Neural cell (in vitro differentiated cells): ENCODE data around the gene VAV3. TPM values are rescaled to one million over a fixed set of nuclear protein-coding genes. Genes with fewer than 3 reads are reported as not detected.

Experiments used
- H2AFZ ChIP-seq: fragments of 200-600, 300-800 bp; sonication (generic), shearing (Covaris generic); 2 replicates; pipeline ENCODE4 v1.6.0; 2014; ENCODE audit warnings: low read depth, mild to moderate bottlenecking, antibody characterized with exemption, low read length, moderate library complexity
- H3F3A ChIP-seq: fragments of 200-600 bp; shearing (Covaris generic); 2 replicates; pipeline ENCODE4 v1.6.1; 2016; ENCODE audit warnings: mild to moderate bottlenecking, moderate library complexity, mixed read lengths, antibody characterized with exemption, low read length; ENCODE audit not compliant: insufficient read depth, poor library complexity, severe bottlenecking
- H3K27ac ChIP-seq: fragments of 200-600, 300-800 bp; sonication (generic), shearing (Covaris generic); 2 replicates; pipeline ENCODE4 v1.5.1; 2014; ENCODE audit warnings: mild to moderate bottlenecking, low read length, moderate library complexity
- H3K27me3 ChIP-seq: fragments of 300-800, 200-600 bp; sonication (generic), shearing (Covaris generic); 2 replicates; pipeline ENCODE4 v1.6.0; 2014; ENCODE audit warnings: mild to moderate bottlenecking, low read depth, low read length, moderate library complexity; ENCODE audit not compliant: insufficient read depth
- H3K36me3 ChIP-seq: fragments of 300-800, 200-600 bp; sonication (generic), shearing (Covaris generic); 2 replicates; pipeline ENCODE4 v1.5.1; 2014; ENCODE audit warnings: mild to moderate bottlenecking, antibody characterized with exemption, low read length, moderate library complexity; ENCODE audit not compliant: insufficient read depth
- H3K4me2 ChIP-seq: fragments of 300-800, 200-600 bp; sonication (generic), shearing (Covaris generic); 2 replicates; pipeline ENCODE4 v1.6.0; 2014; ENCODE audit warnings: mild to moderate bottlenecking, low read length
- H3K4me3 ChIP-seq: fragments of 300-800, 200-600 bp; sonication (generic), shearing (Covaris generic); 2 replicates; pipeline ENCODE4 v1.5.1; 2014; ENCODE audit warnings: mild to moderate bottlenecking, low read length, moderate library complexity
- H3K79me2 ChIP-seq: fragments of 200-600 bp; shearing (Covaris generic); replicated peaks from 2 replicates; pipeline ENCODE4 v1.6.0; 2014; ENCODE audit warnings: mild to moderate bottlenecking, low read length, moderate library complexity; ENCODE audit not compliant: insufficient read depth
- H3K9ac ChIP-seq: fragments of 300-800, 200-600 bp; sonication (generic), shearing (Covaris generic); 2 replicates; pipeline ENCODE4 v1.6.1; 2016; ENCODE audit warnings: mild to moderate bottlenecking, low read length, mixed read lengths
- H3K9me2 ChIP-seq: fragments of 200-600 bp; shearing (Covaris generic); 2 replicates; pipeline ENCODE4 v1.6.1; 2016; ENCODE audit warnings: mild to moderate bottlenecking, low read length, mixed read lengths; ENCODE audit not compliant: insufficient read depth
- H3K9me3 ChIP-seq: fragments of 200-600, 300-800 bp; sonication (generic), shearing (Covaris generic); 2 replicates; pipeline ENCODE4 v1.6.1; 2016; ENCODE audit warnings: mild to moderate bottlenecking, mixed run types, low read length, moderate library complexity, mixed read lengths
- H4K20me1 ChIP-seq: fragments of 200-600 bp; shearing (Covaris generic); 2 replicates; pipeline ENCODE4 v1.6.1; 2016; ENCODE audit warnings: mild to moderate bottlenecking, mixed run types; ENCODE audit not compliant: insufficient read depth
- CTCF ChIP-seq: fragments of 450-650 bp; IDR thresholded peaks from 2 replicates; pipeline ENCODE4 v1.5.1; 2014; ENCODE audit warnings: antibody characterized with exemption, mild to moderate bottlenecking, moderate library complexity; ENCODE audit not compliant: poor library complexity, severe bottlenecking
- EP300 ChIP-seq: fragments of 450-650 bp; conservative IDR thresholded peaks from 2 replicates; pipeline ENCODE4 v1.6.1; 2014; ENCODE audit warnings: antibody characterized with exemption, mild to moderate bottlenecking, moderate library complexity; ENCODE audit not compliant: poor library complexity, severe bottlenecking
- EZH2 ChIP-seq: fragments of 200-600, 300-800 bp; shearing (Covaris generic), sonication (generic); IDR thresholded peaks from 2 replicates; pipeline ENCODE4 v1.6.1; 2014; ENCODE audit warnings: antibody characterized with exemption, low read length, borderline replicate concordance, mild to moderate bottlenecking; ENCODE audit not compliant: insufficient read depth, poor library complexity, severe bottlenecking
- MXI1 ChIP-seq: fragments of 450-650 bp; conservative IDR thresholded peaks from 2 replicates; pipeline ENCODE4 v1.6.1; 2014; ENCODE audit warnings: antibody characterized with exemption, mild to moderate bottlenecking; ENCODE audit not compliant: poor library complexity, severe bottlenecking
- POLR2AphosphoS5 ChIP-seq: IDR thresholded peaks from 2 replicates; pipeline ENCODE4 v1.6.1; 2012
- RAD21 ChIP-seq: fragments of 450-650 bp; conservative IDR thresholded peaks from 2 replicates; pipeline ENCODE4 v1.6.1; 2014; ENCODE audit warnings: antibody characterized with exemption, mild to moderate bottlenecking, moderate library complexity
- REST ChIP-seq: IDR thresholded peaks from 2 replicates; pipeline ENCODE4 v1.6.1; 2012; ENCODE audit warnings: borderline replicate concordance
- SMC3 ChIP-seq: fragments of 450-650 bp; conservative IDR thresholded peaks from 2 replicates; pipeline ENCODE4 v1.6.1; 2014; ENCODE audit warnings: antibody characterized with exemption, mild to moderate bottlenecking, moderate library complexity; ENCODE audit not compliant: poor library complexity
- TAF1 ChIP-seq: IDR thresholded peaks from 2 replicates; pipeline ENCODE4 v1.6.1; 2012; ENCODE audit warnings: low read depth
- polyA plus RNA-seq: library from polyadenylated mRNA; depleted of rRNA; stranded (reverse); fragments of >200 nt; gene quantifications from 2 replicates; pipeline ENCODE4 v1.2.3, GENCODE V29; 2014

Gene VAV3
- polyA plus RNA-seq, 1 donor from 2014 or later: 7.6 TPM

DNA sequence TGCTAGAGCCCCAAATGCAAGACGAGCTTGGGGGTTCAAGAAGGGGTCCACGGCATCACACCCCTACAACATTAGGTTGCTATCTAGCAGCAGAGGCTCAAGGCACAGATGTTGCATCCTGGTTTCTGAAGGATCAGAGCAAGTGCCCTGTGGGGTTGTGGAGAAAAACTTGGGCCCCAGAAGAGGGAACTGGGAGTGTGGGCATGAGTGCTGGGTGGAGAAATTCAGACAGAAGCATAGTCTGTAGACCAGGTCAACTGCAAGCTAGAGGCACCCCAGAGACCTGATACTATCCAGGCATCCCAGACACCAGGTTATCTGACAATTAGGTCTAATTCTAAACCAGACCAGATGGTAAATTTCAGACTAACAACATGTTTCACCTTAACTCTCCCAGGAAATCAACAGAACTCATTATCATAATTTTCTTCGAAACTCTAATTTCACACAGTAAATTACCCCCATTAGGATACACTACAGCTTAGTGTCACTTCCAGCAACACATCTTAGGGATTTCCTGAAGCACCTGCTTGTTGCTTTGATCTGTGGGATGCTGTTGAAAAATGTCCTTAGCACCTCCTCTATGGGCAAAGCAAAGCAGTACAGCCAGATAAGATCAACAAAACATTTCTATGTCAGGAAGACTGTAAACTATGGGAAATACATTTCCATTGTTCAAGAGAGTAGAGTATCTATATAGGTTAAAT is 179.3 kb downstream of the VAV3 start:
- Histone ChIP-seq H4K20me1 (no peaks in the 10 kb centered on the region), H3K27ac (no peak overlapping the region), H2AFZ (no peak overlapping the region), H3K9ac (no peak overlapping the region), H3F3A (no peaks in the 10 kb centered on the region), H3K4me3 (no peak overlapping the region), H3K36me3 (no peaks in the 10 kb centered on the region), H3K79me2 (no peaks in the 10 kb centered on the region), H3K9me2 (no peaks in the 10 kb centered on the region), H3K27me3 (no peaks in the 10 kb centered on the region), H3K9me3 (no peaks in the 10 kb centered on the region), H3K4me2 (no peak overlapping the region)
- TF ChIP-seq CTCF: no peak
- TF ChIP-seq POLR2AphosphoS5: no peak
- TF ChIP-seq TAF1: no peak
- no peak for TF ChIP-seq MXI1
- no peak for TF ChIP-seq EP300
- TF ChIP-seq REST: no peak
- TF ChIP-seq SMC3: no peak
- no peak for TF ChIP-seq EZH2
- no peak for TF ChIP-seq RAD21

DNA sequence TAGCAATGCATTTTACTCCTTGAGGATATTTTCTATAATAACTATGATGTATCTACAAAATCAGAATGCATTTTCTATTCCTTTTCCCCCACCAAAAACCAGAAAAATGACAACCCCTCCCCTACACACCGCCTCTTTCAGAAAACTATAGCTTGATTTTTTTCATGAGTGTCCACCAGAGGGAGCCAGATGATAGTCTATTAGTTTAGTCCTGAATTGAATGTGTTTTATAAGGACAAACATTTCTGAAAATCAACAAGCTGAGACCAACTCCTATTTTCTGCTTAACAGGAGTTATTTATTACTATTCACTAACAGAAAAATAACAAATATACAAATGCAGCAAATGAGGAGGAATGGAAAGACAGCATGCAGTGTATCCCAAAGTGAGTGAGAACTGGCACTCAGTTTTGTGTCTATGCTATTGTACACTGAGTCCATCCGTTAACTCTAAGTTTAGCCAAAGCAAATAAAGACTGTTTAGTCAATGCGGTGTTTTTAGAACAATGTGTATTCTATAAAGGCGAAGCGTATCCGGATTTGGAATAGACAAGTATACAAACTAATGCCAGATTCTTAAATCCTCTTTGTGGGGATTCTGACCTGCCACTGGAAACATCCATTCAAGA is 182.6 kb downstream of the VAV3 start:
- H4K20me1 ChIP-seq: no peaks in the 10 kb centered on the region
- no peaks in the 10 kb centered on the region for H3K79me2 ChIP-seq
- H3F3A ChIP-seq: no peaks in the 10 kb centered on the region
- H3K9me2 ChIP-seq: no peaks in the 10 kb centered on the region
- H3K4me2 ChIP-seq: no peak overlapping the region
- no peak overlapping the region for H2AFZ ChIP-seq
- H3K27ac ChIP-seq: no peak overlapping the region
- H3K4me3 ChIP-seq: no peak overlapping the region
- H3K36me3 ChIP-seq: no peaks in the 10 kb centered on the region
- TF ChIP-seq RAD21 (peak; percentile 89), REST (no peak), TAF1 (no peak), EZH2 (no peak), POLR2AphosphoS5 (no peak), SMC3 (peak; percentile 92), EP300 (no peak), MXI1 (no peak), CTCF (peak; percentile 81)
- H3K27me3 ChIP-seq: no peaks in the 10 kb centered on the region
- no peak overlapping the region for H3K9ac ChIP-seq
- H3K9me3 ChIP-seq: no peaks in the 10 kb centered on the region
